Muscle layer of colon (tissue), 2 donors: ENCODE data around the gene TNFRSF19.

ENCODE experiments used
- H3K27ac ChIP-seq: one replicate; pipeline ENCODE4 v1.7.0; 2013; ENCODE audit warnings: low read depth, mild to moderate bottlenecking, low read length, moderate library complexity
- H3K27me3 ChIP-seq, 2 donors: one replicate each; pipeline ENCODE4 v1.7.0; 2013; ENCODE audit warnings: low read length in 2 of 2, mild to moderate bottlenecking in 2 of 2; ENCODE audit not compliant: insufficient read depth in 2 of 2, control insufficient read depth in 1 of 2
- H3K36me3 ChIP-seq: one replicate; pipeline ENCODE4 v1.7.0; 2013; ENCODE audit warnings: mild to moderate bottlenecking, low read length; ENCODE audit not compliant: insufficient read depth
- H3K4me1 ChIP-seq: one replicate; pipeline ENCODE4 v1.7.0; 2013; ENCODE audit warnings: mild to moderate bottlenecking, low read length; ENCODE audit not compliant: insufficient read depth
- H3K4me3 ChIP-seq, 2 donors: one replicate each; pipeline ENCODE4 v1.7.0; 2013; ENCODE audit warnings: low read length in 2 of 2, low read depth in 1 of 2, mild to moderate bottlenecking in 1 of 2, moderate library complexity in 1 of 2
- H3K9ac ChIP-seq: one replicate; pipeline ENCODE4 v1.7.0; 2013; ENCODE audit warnings: low read length
- H3K9me3 ChIP-seq: one replicate; pipeline ENCODE4 v1.7.0; 2013; ENCODE audit warnings: mild to moderate bottlenecking, low read length
- donor health status: abdominal sarcoma.
- donor health status: Adenocarcinoma of cecum.

Gene TNFRSF19

GRCh38 chr13:23631311-23632047, 61.3 kb downstream of the TNFRSF19 start:
- no peak overlapping the region for H3K27ac ChIP-seq
- H3K9me3 ChIP-seq: no peaks in the 10 kb centered on the region
- no peaks in the 10 kb centered on the region for H3K27me3 ChIP-seq
- no peak overlapping the region for H3K9ac ChIP-seq
- H3K4me1 ChIP-seq: no peaks in the 10 kb centered on the region
- no peak overlapping the region for H3K4me3 ChIP-seq
- H3K36me3 ChIP-seq: no peaks in the 10 kb centered on the region

- H3K4me3 ChIP-seq: no peak overlapping the region
- no peaks in the 10 kb centered on the region for H3K4me1 ChIP-seq
- H3K9ac ChIP-seq: no peak overlapping the region
- no peak overlapping the region for H3K27ac ChIP-seq
- H3K27me3 ChIP-seq: no peaks in the 10 kb centered on the region
- no peaks in the 10 kb centered on the region for H3K9me3 ChIP-seq
- H3K36me3 ChIP-seq: no peaks in the 10 kb centered on the region
Observed at GRCh38 chr13:23632048-23632582, 61.9 kb downstream of the TNFRSF19 start.

- Histone ChIP-seq H3K9me3 (no peaks in the 10 kb centered on the region), H3K27me3 (no peaks in the 10 kb centered on the region), H3K4me3 (no peak overlapping the region), H3K9ac (no peak overlapping the region), H3K36me3 (no peaks in the 10 kb centered on the region), H3K27ac (no peak overlapping the region), H3K4me1 (peaks cover 3% of the 10 kb centered on the region)
Observed at GRCh38 chr13:23632741-23633140, 62.5 kb downstream of the TNFRSF19 start.

- H3K27me3 ChIP-seq: no peaks in the 10 kb centered on the region
- no peak overlapping the region for H3K9ac ChIP-seq
- H3K4me3 ChIP-seq: no peak overlapping the region
- H3K9me3 ChIP-seq: no peaks in the 10 kb centered on the region
- no peak overlapping the region for H3K27ac ChIP-seq
- H3K4me1 ChIP-seq: peaks cover 5% of the 10 kb centered on the region
- no peaks in the 10 kb centered on the region for H3K36me3 ChIP-seq
Observed at GRCh38 chr13:23634897-23635296, 64.7 kb downstream of the TNFRSF19 start.

GRCh38 chr13:23636360-23636759, 66.1 kb downstream of the TNFRSF19 start:
- Histone ChIP-seq H3K27ac (no peak overlapping the region), H3K27me3 (no peaks in the 10 kb centered on the region), H3K36me3 (no peaks in the 10 kb centered on the region), H3K9ac (no peak overlapping the region), H3K9me3 (no peaks in the 10 kb centered on the region), H3K4me1 (peaks cover 5% of the 10 kb centered on the region), H3K4me3 (no peak overlapping the region)

GRCh38 chr13:23637829-23638228, 67.6 kb downstream of the TNFRSF19 start:
- Histone ChIP-seq H3K4me3 (no peak overlapping the region), H3K9ac (no peak overlapping the region)

GRCh38 chr13:23639674-23640073, 69.5 kb downstream of the TNFRSF19 start:
- H3K36me3 ChIP-seq: no peaks in the 10 kb centered on the region
- H3K27me3 ChIP-seq: no peaks in the 10 kb centered on the region
- no peak overlapping the region for H3K4me3 ChIP-seq
- no peaks in the 10 kb centered on the region for H3K9me3 ChIP-seq
- H3K27ac ChIP-seq: no peak overlapping the region
- H3K9ac ChIP-seq: no peak overlapping the region
- H3K4me1 ChIP-seq: peaks cover 5% of the 10 kb centered on the region

More at GRCh38 chr13:23637829-23638228, 67.6 kb downstream of the TNFRSF19 start:
- Histone ChIP-seq H3K36me3 (no peaks in the 10 kb centered on the region), H3K27me3 (no peaks in the 10 kb centered on the region), H3K27ac (no peak overlapping the region), H3K9me3 (no peaks in the 10 kb centered on the region), H3K4me1 (peaks cover 5% of the 10 kb centered on the region)

- Histone ChIP-seq H3K27ac (no peak overlapping the region), H3K27me3 (no peaks in the 10 kb centered on the region), H3K9ac (no peak overlapping the region), H3K4me3 (no peak overlapping the region), H3K4me1 (peaks cover 5% of the 10 kb centered on the region), H3K9me3 (no peaks in the 10 kb centered on the region), H3K36me3 (no peaks in the 10 kb centered on the region)
Observed at GRCh38 chr13:23642110-23642509, 71.9 kb downstream of the TNFRSF19 start.

- no peaks in the 10 kb centered on the region for H3K9me3 ChIP-seq
- no peaks in the 10 kb centered on the region for H3K4me1 ChIP-seq
Observed at GRCh38 chr13:23643338-23644125, 73.3 kb downstream of the TNFRSF19 start.

GRCh38 chr13:23644126-23644419, 73.9 kb downstream of the TNFRSF19 start:
- no peaks in the 10 kb centered on the region for H3K4me1 ChIP-seq
- H3K4me3 ChIP-seq: no peak overlapping the region

More at GRCh38 chr13:23643338-23644125, 73.3 kb downstream of the TNFRSF19 start:
- Histone ChIP-seq H3K27me3 (no peaks in the 10 kb centered on the region), H3K27ac (no peak overlapping the region), H3K9ac (no peak overlapping the region), H3K36me3 (no peaks in the 10 kb centered on the region), H3K4me3 (no peak overlapping the region)

GRCh38 chr13:23644527-23645138, 74.4 kb downstream of the TNFRSF19 start:
- Histone ChIP-seq H3K27ac (no peak overlapping the region), H3K9ac (no peak overlapping the region), H3K9me3 (no peaks in the 10 kb centered on the region), H3K4me3 (no peak overlapping the region), H3K4me1 (no peaks in the 10 kb centered on the region), H3K36me3 (no peaks in the 10 kb centered on the region), H3K27me3 (no peaks in the 10 kb centered on the region)

More at GRCh38 chr13:23644126-23644419, 73.9 kb downstream of the TNFRSF19 start:
- Histone ChIP-seq H3K27ac (no peak overlapping the region), H3K36me3 (no peaks in the 10 kb centered on the region), H3K9me3 (no peaks in the 10 kb centered on the region), H3K27me3 (no peaks in the 10 kb centered on the region), H3K9ac (no peak overlapping the region)
